Loucy (cell line): ENCODE data around the gene SORBS1.

Source experiments
- H2AFZ ChIP-seq: fragments of 200-600 bp; sonication (generic); 2 replicates; pipeline ENCODE4 v1.6.0; 2016; ENCODE audit warnings: antibody characterized with exemption, mild to moderate bottlenecking, low read length, moderate library complexity
- H3F3A ChIP-seq: fragments of 200-600 bp; 2 replicates; pipeline ENCODE4 v1.6.0; 2016; ENCODE audit warnings: antibody characterized with exemption, low read depth, mild to moderate bottlenecking
- H3K27me3 ChIP-seq: fragments of 200-600 bp; sonication (generic); 2 replicates; pipeline ENCODE4 v1.6.1; 2014; ENCODE audit warnings: low read length, mild to moderate bottlenecking; ENCODE audit not compliant: insufficient read depth, poor library complexity, severe bottlenecking
- H3K36me3 ChIP-seq: fragments of 200-600 bp; sonication (generic); 2 replicates; pipeline ENCODE4 v1.6.1; 2016; ENCODE audit warnings: low read length; ENCODE audit not compliant: insufficient read depth
- H3K4me1 ChIP-seq: fragments of 200-600 bp; sonication (generic); 2 replicates; pipeline ENCODE4 v1.5.1; 2014; ENCODE audit warnings: low read length, mild to moderate bottlenecking; ENCODE audit not compliant: insufficient read depth, poor library complexity, severe bottlenecking
- H3K4me2 ChIP-seq: fragments of 200-600 bp; sonication (generic); 2 replicates; pipeline ENCODE4 v1.6.0; 2014; ENCODE audit warnings: antibody characterized with exemption, low read length, low read depth, mild to moderate bottlenecking; ENCODE audit not compliant: poor library complexity, severe bottlenecking
- H3K4me3 ChIP-seq: fragments of 200-600 bp; sonication (generic); 2 replicates; pipeline ENCODE4 v1.5.1; 2014; ENCODE audit warnings: low read length, mild to moderate bottlenecking, mixed read lengths; ENCODE audit not compliant: poor library complexity, severe bottlenecking
- H3K79me2 ChIP-seq: fragments of 200-600 bp; sonication (generic); 2 replicates; pipeline ENCODE4 v1.6.1; 2014; ENCODE audit warnings: low read length; ENCODE audit not compliant: insufficient read depth
- H3K9ac ChIP-seq: fragments of 200-600 bp; sonication (generic); 2 replicates; pipeline ENCODE4 v1.6.0; 2014; ENCODE audit warnings: mild to moderate bottlenecking, low read depth, low read length, moderate library complexity; ENCODE audit not compliant: poor library complexity, severe bottlenecking
- H3K9me2 ChIP-seq: fragments of 200-600 bp; sonication (generic); replicated peaks from 2 replicates; pipeline ENCODE4 v1.6.1; 2016; ENCODE audit warnings: low read depth, low read length, mixed read lengths
- H3K9me3 ChIP-seq: fragments of 200-600 bp; sonication (generic); 2 replicates; pipeline ENCODE4 v1.6.1; 2014; ENCODE audit warnings: mild to moderate bottlenecking, antibody characterized with exemption, low read length, low read depth; ENCODE audit not compliant: insufficient read depth
- H4K20me1 ChIP-seq: fragments of 200-600 bp; sonication (generic); 2 replicates; pipeline ENCODE4 v1.6.0; 2014; ENCODE audit warnings: antibody characterized with exemption, low read length, mild to moderate bottlenecking; ENCODE audit not compliant: insufficient read depth, poor library complexity, severe bottlenecking
- CTCF ChIP-seq: fragments of 200-600 bp; sonication (generic); conservative IDR thresholded peaks from 2 replicates; pipeline ENCODE4 v1.5.1; 2014; ENCODE audit warnings: mild to moderate bottlenecking, antibody characterized with exemption, low read length
- EZH2phosphoT487 ChIP-seq: fragments of 200-600 bp; IDR thresholded peaks from 2 replicates; pipeline ENCODE4 v1.6.1; 2018; ENCODE audit warnings: antibody characterized with exemption, mild to moderate bottlenecking, moderate library complexity, borderline replicate concordance

The SORBS1 gene

GRCh38 chr10:95530561-95530960, 30.6 kb downstream of the SORBS1 start:
- H3K4me2 ChIP-seq = no peak overlapping the region
- no peaks in the 10 kb centered on the region for H3K27me3 ChIP-seq
- H3K9ac ChIP-seq = no peak overlapping the region
- H3K9me2 ChIP-seq = no peaks in the 10 kb centered on the region
- H3K4me1 ChIP-seq = peaks cover 54% of the 10 kb centered on the region
- no peaks in the 10 kb centered on the region for H3F3A ChIP-seq
- no peak overlapping the region for H3K4me3 ChIP-seq
- H3K79me2 ChIP-seq = no peaks in the 10 kb centered on the region
- H3K36me3 ChIP-seq = no peaks in the 10 kb centered on the region
- no peaks in the 10 kb centered on the region for H3K9me3 ChIP-seq
- no peaks in the 10 kb centered on the region for H4K20me1 ChIP-seq
- no peak for TF ChIP-seq EZH2phosphoT487
- TF ChIP-seq CTCF = no peak
- H2AFZ ChIP-seq = no peak overlapping the region

- Histone ChIP-seq H3F3A (no peaks in the 10 kb centered on the region), H3K79me2 (no peaks in the 10 kb centered on the region), H3K9me3 (no peaks in the 10 kb centered on the region), H3K9me2 (no peaks in the 10 kb centered on the region), H3K4me1 (peaks cover 60% of the 10 kb centered on the region), H3K27me3 (no peaks in the 10 kb centered on the region), H2AFZ (no peak overlapping the region), H4K20me1 (no peaks in the 10 kb centered on the region), H3K9ac (no peak overlapping the region), H3K36me3 (no peaks in the 10 kb centered on the region), H3K4me3 (no peak overlapping the region), H3K4me2 (no peak overlapping the region)
- no peak for TF ChIP-seq EZH2phosphoT487
- no peak for TF ChIP-seq CTCF
Measured at GRCh38 chr10:95530029-95530428, 31.1 kb downstream of the SORBS1 start.

GRCh38 chr10:95526044-95526443, 35.1 kb downstream of the SORBS1 start:
- no peak for TF ChIP-seq CTCF
- TF ChIP-seq EZH2phosphoT487 = no peak
- peaks cover 40% of the 10 kb centered on the region for H3K4me1 ChIP-seq
- no peaks in the 10 kb centered on the region for H3F3A ChIP-seq
- no peaks in the 10 kb centered on the region for H4K20me1 ChIP-seq
- no peaks in the 10 kb centered on the region for H3K9me3 ChIP-seq
- H2AFZ ChIP-seq = no peak overlapping the region
- H3K4me3 ChIP-seq = no peak overlapping the region
- H3K79me2 ChIP-seq = no peaks in the 10 kb centered on the region
- H3K36me3 ChIP-seq = no peaks in the 10 kb centered on the region
- H3K9me2 ChIP-seq = no peaks in the 10 kb centered on the region
- no peak overlapping the region for H3K9ac ChIP-seq
- H3K27me3 ChIP-seq = no peaks in the 10 kb centered on the region
- peak overlapping the region; percentile 36 for H3K4me2 ChIP-seq
